ENCODE measurements around the gene GHRHR. TPM values are rescaled to one million over a fixed set of nuclear protein-coding genes. Genes with fewer than 3 reads are reported as not detected.

The GHRHR gene
- total and polyA plus RNA-seq, 10 of the 15 experiments (the other 5 are each of a cell fraction or from before 2014, with no cell fraction given), result not detected

GRCh38 chr7:31006857-31007256 lies 43.1 kb downstream of the GHRHR start:
- intact Hi-C loops (cut with micrococcal nuclease; ENCODE audit: unreplicated experiment), result no loop called here
- DNase-seq (ENCODE audit: low read depth, low spot score) (no peak), ATAC-seq (no peak), FAIRE-seq (no peak)
- ChIA-PET CTCF (no interaction called here), RAD21 (ENCODE audit: unreplicated experiment) (no interaction called here), SMC1A (ENCODE audit: uncharacterized antibody, unreplicated experiment) (no interaction called here), POLR2A (no interaction called here)
- Histone ChIP-seq H4K20me1 (ENCODE audit: control insufficient read depth, insufficient read depth) (no peaks in the 10 kb centered on the region), H3K36me3 (ENCODE audit: control insufficient read depth in 2 of 2, insufficient read depth in 2 of 2, low read length in 1 of 2) (no peaks in the 10 kb centered on the region), H3K79me2 (ENCODE audit: control insufficient read depth, insufficient read depth, low read length) (no peaks in the 10 kb centered on the region), H3K9me3 (replicated peaks; ENCODE audit: control insufficient read depth, insufficient read depth, low read length) (no peaks in the 10 kb centered on the region; the same call in 2 of the 3 replicates), H3K4me2 (ENCODE audit: control insufficient read depth, insufficient read depth) (no peak overlapping the region), H3K27me3 (replicated peaks in 1 of 2; ENCODE audit: control insufficient read depth in 2 of 2, insufficient read depth in 2 of 2, low read length in 1 of 2) (peaks cover 0 to 3% of the 10 kb centered on the region in 2 experiments; a peak in 1 of 4 replicates), H3K27ac (ENCODE audit: control insufficient read depth, insufficient read depth) (no peak overlapping the region), H2AFZ (ENCODE audit: control insufficient read depth, low read depth, low read length) (no peak overlapping the region), H3K9ac (ENCODE audit: control insufficient read depth, insufficient read depth, low read length) (no peak overlapping the region), H3K4me3 (no peak overlapping the region), H3K4me1 (ENCODE audit: control insufficient read depth, insufficient read depth, low read length) (no peaks in the 10 kb centered on the region)
- 7% methylated on average over 6 of the region's 6 CpGs for WGBS (ENCODE audit: insufficient coverage, insufficient replicate concordance, low lambda C conversion rate, missing lambda C conversion rate)
- TF ChIP-seq GABPA (IDR thresholded peaks at IDR 0.05; ENCODE audit: low read depth), result no peak
- no peak for TF ChIP-seq ESRRA (IDR thresholded peaks at IDR 0.05; ENCODE audit: low read length)
- TF ChIP-seq SMAD5 (IDR thresholded peaks at IDR 0.05; ENCODE audit: low read depth), result no peak
- no peak for TF ChIP-seq HDAC2 (IDR thresholded peaks at IDR 0.05)
- no peak for TF ChIP-seq SRF (IDR thresholded peaks at IDR 0.05; ENCODE audit: low read depth in 2 of 2, low read length in 2 of 2)
- BruUV-seq (replicated peaks), result no TSS peak
- in situ Hi-C loops (cut with MboI), result no loop called here

DNA sequence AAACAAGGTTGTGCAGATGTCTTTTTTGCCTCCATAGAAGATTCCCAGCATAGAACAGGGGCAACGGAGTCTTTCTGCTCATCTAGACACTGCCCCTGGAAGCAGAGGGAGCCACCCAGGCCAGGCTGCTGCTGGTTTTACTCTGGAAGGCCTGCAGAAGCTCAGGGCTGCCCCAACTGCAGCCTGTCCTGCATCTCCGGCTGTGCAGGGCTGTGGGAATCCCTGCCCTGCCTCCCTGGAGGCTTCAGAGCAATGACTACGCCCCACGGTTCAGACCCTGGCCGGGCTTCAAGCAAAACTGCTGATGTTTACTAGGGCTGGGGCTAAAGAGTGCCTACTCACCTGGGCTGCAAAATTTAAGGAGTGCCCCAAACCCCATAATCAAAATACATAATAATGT lies 43.9 kb downstream of the GHRHR start:
- ChIA-PET CTCF (no interaction called here), POLR2A (no interaction called here), RAD21 (ENCODE audit: unreplicated experiment) (no interaction called here), SMC1A (ENCODE audit: uncharacterized antibody, unreplicated experiment) (no interaction called here)
- no peak overlapping the region for H3K9ac ChIP-seq (ENCODE audit: control insufficient read depth, insufficient read depth, low read length)
- H3K4me2 ChIP-seq (ENCODE audit: control insufficient read depth, insufficient read depth), result no peak overlapping the region
- intact Hi-C loops (cut with micrococcal nuclease; ENCODE audit: unreplicated experiment) (no loop called here), in situ Hi-C loops (cut with MboI) (no loop called here)
- H2AFZ ChIP-seq (ENCODE audit: control insufficient read depth, low read depth, low read length), result no peak overlapping the region
- 0% methylated on average over 5 of the region's 5 CpGs for WGBS (ENCODE audit: insufficient coverage, insufficient replicate concordance, low lambda C conversion rate, missing lambda C conversion rate)
- H3K9me3 ChIP-seq (replicated peaks; ENCODE audit: control insufficient read depth, insufficient read depth, low read length), result no peaks in the 10 kb centered on the region; the same call in 2 of the 3 replicates
- BruUV-seq (replicated peaks), result no TSS peak
- H3K4me1 ChIP-seq (ENCODE audit: control insufficient read depth, insufficient read depth, low read length), result no peaks in the 10 kb centered on the region
- no peak overlapping the region for H3K27ac ChIP-seq (ENCODE audit: control insufficient read depth, insufficient read depth)
- no peaks in the 10 kb centered on the region for H4K20me1 ChIP-seq (ENCODE audit: control insufficient read depth, insufficient read depth)
- no peak for DNase-seq (ENCODE audit: low read depth, low spot score)
- H3K79me2 ChIP-seq (ENCODE audit: control insufficient read depth, insufficient read depth, low read length), result no peaks in the 10 kb centered on the region
- FAIRE-seq, result no peak
- ATAC-seq, result no peak
- no peaks in the 10 kb centered on the region for H3K36me3 ChIP-seq (ENCODE audit: control insufficient read depth in 2 of 2, insufficient read depth in 2 of 2, low read length in 1 of 2)
- peaks cover 0 to 3% of the 10 kb centered on the region in 2 experiments; a peak in 1 of 4 replicates for H3K27me3 ChIP-seq (replicated peaks in 1 of 2; ENCODE audit: control insufficient read depth in 2 of 2, insufficient read depth in 2 of 2, low read length in 1 of 2)
- H3K4me3 ChIP-seq, result no peak overlapping the region
- TF ChIP-seq POLR2AphosphoS5 (IDR thresholded peaks at IDR 0.05; ENCODE audit: low read length) (no peak), ZNF207 (IDR thresholded peaks at IDR 0.05; ENCODE audit: borderline replicate concordance) (no peak), SP1 (IDR thresholded peaks at IDR 0.05; ENCODE audit: low read depth, low read length) (no peak), FOS (IDR thresholded peaks at IDR 0.05; ENCODE audit: borderline replicate concordance, extremely low read depth, insufficient read length) (no peak), HCFC1 (IDR thresholded peaks at IDR 0.05; ENCODE audit: low read length) (no peak), PRDM15 (CRISPR knock-in tag; IDR thresholded peaks at IDR 0.05) (no peak), BMI1 (IDR thresholded peaks at IDR 0.05; ENCODE audit: borderline replicate concordance) (no peak), HSF1 (IDR thresholded peaks at IDR 0.05; ENCODE audit: low read depth, low read length) (no peak), ESRRA (IDR thresholded peaks at IDR 0.05; ENCODE audit: low read length) (no peak)
- TF ChIP-seq, protein P1, sequence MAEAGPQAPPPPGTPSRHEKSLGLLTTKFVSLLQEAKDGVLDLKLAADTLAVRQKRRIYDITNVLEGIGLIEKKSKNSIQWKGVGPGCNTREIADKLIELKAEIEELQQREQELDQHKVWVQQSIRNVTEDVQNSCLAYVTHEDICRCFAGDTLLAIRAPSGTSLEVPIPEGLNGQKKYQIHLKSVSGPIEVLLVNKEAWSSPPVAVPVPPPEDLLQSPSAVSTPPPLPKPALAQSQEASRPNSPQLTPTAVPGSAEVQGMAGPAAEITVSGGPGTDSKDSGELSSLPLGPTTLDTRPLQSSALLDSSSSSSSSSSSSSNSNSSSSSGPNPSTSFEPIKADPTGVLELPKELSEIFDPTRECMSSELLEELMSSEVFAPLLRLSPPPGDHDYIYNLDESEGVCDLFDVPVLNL (IDR thresholded peaks at IDR 0.05; ENCODE audit: low read depth, low read length), result no peak

All from GM12878 (cell line).